GM21786 (cell line): ENCODE data around the gene S100A9.

ENCODE experiments used
- ATAC-seq: cut with Tn5 transposase; IDR thresholded peaks from one replicate; pipeline ENCODE4 v1.9.1; 2021; ENCODE audit not compliant: unreplicated experiment

S100A9 gene

GRCh38 chr1:153360592-153361479, 3.2 kb downstream of the S100A9 start:
- ATAC-seq: no peak

GRCh38 chr1:153361480-153362109, 3.9 kb downstream of the S100A9 start:
- ATAC-seq: no peak

GRCh38 chr1:153362187-153362775, 4.6 kb downstream of the S100A9 start:
- no peak for ATAC-seq

DNA sequence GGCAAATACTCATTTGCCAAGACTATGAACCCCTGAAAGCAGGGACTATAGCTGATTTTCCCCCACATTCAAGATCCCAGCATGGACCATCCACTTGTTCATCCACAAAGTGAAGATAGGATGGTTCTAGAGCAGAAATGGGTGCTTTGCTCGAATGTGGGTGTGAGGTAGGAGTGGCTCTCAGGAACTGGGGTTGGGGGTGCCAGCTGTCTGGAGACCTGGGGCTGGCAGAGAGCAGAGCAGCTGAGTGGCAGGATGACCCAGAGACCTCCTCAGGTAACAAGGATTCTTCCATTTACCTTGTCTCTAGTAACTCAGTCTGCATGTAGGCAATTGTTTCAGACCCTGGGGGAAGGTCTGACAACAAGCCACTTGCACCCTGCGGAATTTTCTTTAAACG, 6.0 kb downstream of the S100A9 start:
- no peak for ATAC-seq

GRCh38 chr1:153364156-153364555, 6.5 kb downstream of the S100A9 start:
- no peak for ATAC-seq

DNA sequence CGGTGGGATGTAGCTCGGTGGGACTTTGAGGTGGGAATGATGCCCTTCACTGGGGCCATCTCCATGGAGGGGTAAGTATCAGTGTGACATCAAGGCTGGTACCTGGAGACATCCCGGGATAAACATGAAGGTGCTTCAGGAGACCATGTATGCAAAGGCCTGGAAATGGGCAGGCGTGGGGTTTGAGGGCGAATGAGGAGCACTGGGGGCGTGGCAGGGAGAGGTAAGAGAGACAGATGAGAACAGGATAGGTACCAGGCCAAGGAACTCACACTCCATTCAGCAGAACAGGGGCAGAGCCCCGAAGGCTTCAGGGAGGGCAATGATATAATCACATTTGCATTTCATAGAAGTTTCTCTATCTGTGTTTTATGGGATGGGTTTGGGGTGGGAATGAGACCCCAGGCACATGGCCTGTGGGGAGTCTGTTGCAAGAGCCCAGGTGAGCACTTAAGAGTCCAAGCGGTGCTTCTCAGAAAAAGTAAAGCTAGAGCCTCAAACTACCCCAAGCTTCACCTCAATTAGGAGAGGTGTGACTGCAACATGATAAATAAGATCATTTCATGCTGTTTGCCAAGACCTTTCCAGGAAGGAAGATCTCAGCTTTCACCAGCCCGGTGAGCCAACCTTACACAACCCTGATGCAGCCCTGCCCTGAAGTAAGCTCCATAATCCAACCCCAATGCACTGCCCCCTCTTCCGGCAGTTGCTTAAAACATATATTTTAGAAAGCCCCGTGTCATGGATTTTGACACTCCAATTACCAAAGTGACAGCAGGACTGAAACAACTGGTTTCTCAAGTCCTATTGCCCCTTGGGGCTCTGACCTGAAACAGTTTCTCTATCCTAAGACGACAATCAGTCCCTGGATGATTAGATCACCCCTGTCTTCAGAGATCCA, 7.4 kb downstream of the S100A9 start:
- ATAC-seq: no peak

DNA sequence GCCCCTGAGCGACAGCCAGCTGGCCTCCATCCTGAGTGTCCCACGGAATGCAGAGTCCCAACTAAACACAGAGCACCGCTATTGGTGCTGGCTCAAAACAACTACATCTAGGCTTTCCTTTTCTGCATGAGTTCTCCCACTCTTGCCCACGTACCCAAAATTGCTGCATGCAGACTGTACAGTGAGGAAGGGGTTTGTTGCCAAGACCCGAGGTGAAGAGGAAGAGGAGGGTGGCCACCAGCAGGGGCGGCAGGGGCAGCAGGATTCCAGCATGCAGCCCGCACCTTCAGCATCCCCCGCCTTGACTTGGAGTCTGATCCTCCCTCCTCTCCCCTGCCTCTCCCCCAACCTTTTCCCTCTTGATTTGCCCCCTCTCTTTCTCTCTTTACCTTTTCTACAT, 8.0 kb downstream of the S100A9 start:
- ATAC-seq: no peak

DNA sequence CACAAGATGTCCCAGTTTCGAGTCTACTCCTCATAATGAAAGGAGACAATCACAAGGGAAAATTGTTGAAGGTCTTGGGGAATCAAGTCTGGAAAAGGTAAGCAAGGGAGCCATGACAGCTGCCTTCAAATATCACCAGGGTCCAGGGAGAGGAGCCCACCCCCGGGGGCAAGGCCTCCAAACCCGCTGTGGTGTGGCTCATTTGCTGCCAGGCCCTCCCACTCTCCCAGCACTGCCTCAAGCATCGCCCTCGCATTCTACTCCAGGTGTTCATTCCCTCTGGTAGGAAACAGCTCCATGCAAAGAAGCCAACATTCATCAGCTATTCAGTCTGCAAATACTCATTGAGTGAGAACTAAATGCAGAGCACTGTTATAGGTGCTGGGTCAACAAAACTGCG, 8.6 kb downstream of the S100A9 start:
- no peak for ATAC-seq

GRCh38 chr1:153367090-153367489, 9.4 kb downstream of the S100A9 start:
- ATAC-seq: no peak

- no peak for ATAC-seq
Observed at GRCh38 chr1:153368495-153368894, 10.8 kb downstream of the S100A9 start.

DNA sequence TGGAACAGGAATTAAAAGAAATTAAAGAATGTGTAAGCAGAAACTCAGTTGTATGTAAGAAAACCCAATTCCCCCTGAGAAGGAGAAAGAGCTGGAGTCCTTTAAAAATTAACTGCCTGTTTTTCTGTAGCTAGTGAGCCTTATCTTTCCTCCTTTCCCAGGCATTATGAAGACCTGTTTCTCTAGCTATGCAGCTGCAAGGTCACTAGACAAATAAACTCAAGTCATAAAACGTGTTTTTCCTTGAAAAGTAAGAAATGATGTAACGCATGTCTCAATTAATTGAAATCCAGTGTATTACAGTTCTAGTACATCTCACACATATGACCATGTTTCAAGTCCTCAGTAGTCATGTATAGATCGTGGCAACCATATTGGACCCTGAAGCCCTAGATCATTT, 12.5 kb downstream of the S100A9 start:
- ATAC-seq: no peak

- no peak for ATAC-seq
Observed at GRCh38 chr1:153371231-153371630, 13.6 kb downstream of the S100A9 start.

DNA sequence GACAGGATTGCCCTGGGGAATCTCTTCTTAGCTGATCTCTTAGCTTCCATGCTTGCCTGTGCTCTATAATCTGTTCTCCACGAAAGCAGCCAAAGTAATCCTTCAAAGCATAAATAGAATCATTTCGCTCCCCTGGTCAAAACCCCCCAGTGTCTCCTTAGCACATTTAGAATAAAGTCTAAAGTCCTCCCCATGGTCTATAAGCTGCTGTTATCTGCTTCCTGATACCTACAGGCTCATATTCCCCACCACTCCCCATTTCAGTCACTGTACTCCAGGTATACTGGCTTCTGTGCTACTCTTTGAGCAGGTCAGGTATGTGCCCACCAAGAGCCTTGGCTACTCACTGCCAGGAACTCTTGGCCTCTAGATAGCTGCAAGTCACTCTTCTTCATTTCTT, 14.9 kb downstream of the S100A9 start:
- no peak for ATAC-seq

DNA sequence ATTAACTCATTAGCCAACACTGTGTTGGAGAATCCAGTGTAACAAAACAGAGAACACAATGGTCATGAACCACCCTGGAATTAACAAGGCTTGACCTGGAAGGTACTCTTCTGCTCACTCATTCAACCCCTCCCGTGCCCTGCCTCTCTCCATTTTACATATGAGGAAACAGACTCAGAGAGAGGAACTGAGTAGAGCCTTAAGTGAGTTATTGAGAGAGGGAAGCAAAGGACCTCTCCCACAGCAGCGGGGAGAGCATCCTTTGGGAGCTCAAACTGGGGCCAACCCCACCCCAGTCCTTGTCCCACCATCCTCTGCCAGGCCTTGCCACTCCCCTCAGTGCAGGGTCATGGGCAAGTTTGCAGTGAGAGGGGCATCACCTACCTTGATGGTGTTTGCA, 16.4 kb downstream of the S100A9 start:
- ATAC-seq: no peak

GRCh38 chr1:153375511-153375910, 17.9 kb downstream of the S100A9 start, which contains the start of gene S100A12:
Gene S100A12, minus strand, starts transcription at chr1:153375621. Its CDS starts 1,029 bp downstream, at chr1:153374592.
- no peak for ATAC-seq

DNA sequence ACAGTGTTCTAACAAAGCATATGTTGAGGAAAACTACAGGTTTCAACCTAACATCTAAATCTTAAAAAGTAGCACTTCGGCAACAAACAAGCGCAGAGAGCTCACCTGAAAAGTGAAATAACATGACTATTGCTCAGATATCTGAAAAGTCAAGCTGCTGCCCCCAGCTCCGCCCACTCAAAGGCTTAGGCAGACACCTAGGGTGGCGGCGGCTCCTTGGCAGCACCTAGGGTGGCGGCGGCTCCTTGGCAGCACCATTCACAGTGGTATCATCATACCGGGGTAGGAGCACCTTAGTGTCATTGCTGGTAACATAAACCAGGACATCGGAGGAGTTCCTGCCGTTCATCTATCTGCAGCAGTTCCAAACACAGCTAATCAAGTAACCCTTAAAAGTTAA, 21.9 kb downstream of the S100A9 start:
- no peak for ATAC-seq

DNA sequence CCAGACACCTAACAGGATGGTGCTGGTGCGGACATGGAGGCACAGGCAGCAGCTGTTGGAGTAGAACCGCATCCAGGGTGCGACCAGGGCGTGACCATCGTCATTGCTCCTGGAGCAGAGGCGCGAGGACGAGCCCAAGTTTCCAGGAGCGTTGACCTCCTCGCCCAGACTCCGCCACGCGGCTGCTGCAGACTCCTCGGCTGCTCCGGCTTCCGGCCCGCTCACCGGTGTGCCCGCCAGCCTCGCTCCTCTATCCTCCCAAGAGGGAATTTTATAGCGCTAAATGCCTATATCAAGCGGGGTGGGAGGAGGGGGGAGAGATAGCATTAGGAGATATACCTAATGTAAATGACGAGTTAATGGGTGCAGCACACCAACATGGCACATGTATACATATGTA, 23.1 kb downstream of the S100A9 start:
- ATAC-seq: no peak

- no peak for ATAC-seq
Observed at GRCh38 chr1:153384958-153385580, 27.4 kb downstream of the S100A9 start.

DNA sequence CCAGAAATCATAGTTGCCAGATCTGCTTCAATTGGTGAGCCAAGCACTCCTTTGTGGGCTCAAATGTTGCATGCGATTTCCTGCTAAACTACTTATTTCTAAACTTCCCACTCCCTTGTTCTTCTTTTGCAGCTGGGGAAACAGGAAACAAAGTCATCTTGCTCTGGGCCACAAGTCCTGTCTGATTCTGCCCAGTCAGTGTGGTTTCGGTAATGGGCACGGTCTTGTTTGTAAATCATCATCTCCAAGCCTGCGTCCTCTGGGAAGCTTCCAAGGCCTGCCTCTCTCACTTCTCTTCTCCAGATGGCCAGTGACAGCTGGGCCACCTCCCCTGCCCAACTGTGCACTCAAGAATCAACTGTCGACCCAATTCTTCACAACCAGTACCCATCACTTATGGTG, 28.8 kb downstream of the S100A9 start:
- no peak for ATAC-seq

DNA sequence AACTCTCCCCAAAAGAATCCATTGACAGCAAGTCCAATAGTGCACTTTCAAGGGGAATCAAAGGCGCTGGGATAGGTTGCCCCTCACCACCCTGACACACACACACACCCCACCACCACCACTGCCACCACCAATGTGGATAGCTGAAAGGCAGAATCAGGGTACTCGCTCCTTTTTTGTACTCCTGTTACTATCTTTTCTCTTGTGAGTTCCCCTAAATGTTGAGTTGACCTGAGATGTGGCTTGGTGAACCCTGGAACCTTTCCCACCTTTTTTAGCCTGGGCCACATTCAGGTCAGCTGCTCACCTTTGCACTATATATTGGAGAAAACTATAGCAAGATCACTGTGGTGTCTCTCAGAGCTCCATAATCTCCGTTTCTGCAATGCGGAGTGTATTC, 29.3 kb downstream of the S100A9 start:
- ATAC-seq: no peak

GRCh38 chr1:153387785-153388184, 30.1 kb downstream of the S100A9 start:
- no peak for ATAC-seq
